Central memory CD4-positive, alpha-beta T cell (primary cell): ENCODE measurements around the gene RAMP3.
"Not testable (repeated sequence)": the region's sequence is repeated elsewhere in the genome, so short reads cannot be mapped to it uniquely, and the experiment has no call there.

Experiments used
- DNase-seq: peaks from one replicate; pipeline ENCODE4 v3.0.0; 2022
- total RNA-seq, 3 experiments: gene quantifications; one replicate each; lab custom pipeline; 2026; lab: John Stamatoyannopoulos, UW

Gene RAMP3
- 0 to 0.22 (median 0.04) reads per million in 3 experiments for total RNA-seq

- DNase-seq = no peak
Measured at GRCh38 chr7:45157653-45158401, at the start of gene RAMP3. Gene RAMP3, plus strand, starts transcription at chr7:45157791. Its CDS starts 38 bp downstream, at chr7:45157829.

GRCh38 chr7:45108863-45109262 lies 48.7 kb upstream of the RAMP3 start:
- DNase-seq = no peak

- DNase-seq = peak; percentile 93
Measured at GRCh38 chr7:45111298-45112223, 46.0 kb upstream of the RAMP3 start, which contains the start of gene TBRG4. Gene TBRG4, minus strand, starts transcription at chr7:45111697. Its CDS starts 2,460 bp downstream, at chr7:45109237.

DNA sequence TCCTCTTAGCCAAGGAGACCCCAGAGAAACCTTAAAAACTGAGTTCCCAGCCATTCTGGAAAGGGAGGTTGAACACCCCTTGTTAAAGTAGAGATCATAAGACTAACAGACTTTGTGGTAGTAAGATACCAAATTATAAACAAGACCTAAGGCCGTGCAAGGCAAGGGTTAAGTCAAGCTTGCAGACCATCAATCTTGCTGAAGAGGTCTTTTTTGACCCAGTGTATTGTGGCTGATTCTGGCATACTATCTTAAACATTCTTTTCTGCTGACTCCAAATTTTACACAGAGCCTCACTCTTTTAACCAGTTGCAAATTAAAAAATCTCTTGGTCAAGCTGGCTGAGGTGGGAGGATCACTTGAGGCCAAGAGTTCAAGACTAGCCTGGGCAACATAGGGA lies 44.9 kb upstream of the RAMP3 start:
- DNase-seq = no peak

DNA sequence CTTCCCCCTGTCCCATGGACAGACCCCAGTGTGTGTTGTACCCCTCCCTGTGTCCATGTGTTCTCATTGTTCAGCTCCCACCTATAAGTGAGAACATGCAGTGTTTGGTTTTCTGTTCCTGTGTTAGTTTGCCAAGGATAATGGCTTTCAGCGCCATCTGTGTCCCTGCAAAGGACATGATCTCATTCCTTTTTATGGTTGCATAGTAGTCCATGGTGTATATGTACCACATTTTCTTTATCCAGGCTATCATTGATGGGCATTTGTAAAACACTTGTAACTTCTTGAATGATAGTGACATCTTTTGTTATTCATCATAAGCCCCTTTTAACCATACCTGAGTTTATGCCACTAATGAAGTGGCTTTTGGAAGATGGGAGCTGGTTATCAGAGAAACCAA lies 43.3 kb upstream of the RAMP3 start:
- DNase-seq = not testable (repeated sequence)

GRCh38 chr7:45114926-45115325 lies 42.7 kb upstream of the RAMP3 start:
- no peak for DNase-seq

- no peak for DNase-seq
Measured at GRCh38 chr7:45116048-45116447, 41.5 kb upstream of the RAMP3 start.

DNA sequence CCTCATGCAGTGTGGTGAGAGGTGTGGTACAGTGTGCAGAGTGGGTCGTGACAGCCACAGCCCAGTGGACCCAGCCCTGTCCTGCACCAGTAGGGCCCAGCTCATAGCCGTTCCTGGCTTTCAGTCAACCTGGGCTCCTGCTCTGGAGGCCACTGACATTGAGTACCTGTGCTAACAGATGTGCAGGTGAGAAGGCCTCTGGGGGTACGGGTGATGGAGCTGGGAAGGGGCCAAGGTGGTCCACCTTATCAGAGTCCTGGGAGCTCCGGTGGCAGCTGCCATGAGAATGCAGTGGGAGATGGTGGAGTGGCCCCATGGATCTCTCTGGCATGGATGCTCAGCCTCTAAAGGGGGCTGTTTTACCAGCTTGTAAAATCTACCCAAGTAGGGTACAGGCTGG lies 40.0 kb upstream of the RAMP3 start:
- DNase-seq = no peak

GRCh38 chr7:45118292-45118691 lies 39.3 kb upstream of the RAMP3 start:
- DNase-seq = no peak

- DNase-seq = no peak
Measured at GRCh38 chr7:45118889-45119331, 38.7 kb upstream of the RAMP3 start.

DNA sequence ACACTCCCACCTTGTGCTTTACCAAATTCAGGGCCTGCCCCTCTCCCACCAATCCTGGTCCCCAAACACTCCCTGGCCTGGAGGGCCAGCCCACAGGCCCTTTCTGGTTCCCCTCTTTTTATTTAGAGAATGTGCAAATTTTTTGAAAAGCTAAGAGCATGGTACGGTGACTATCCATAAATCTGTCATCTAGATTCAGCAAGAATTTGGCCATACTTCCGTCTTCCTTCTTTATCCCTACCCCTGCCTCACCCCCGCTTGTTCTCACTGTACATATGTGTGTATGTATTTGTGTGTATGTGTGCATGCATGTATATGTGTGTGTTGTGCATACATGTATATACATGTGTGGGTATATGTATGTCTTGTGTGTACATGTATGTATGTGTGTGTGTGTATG lies 38.0 kb upstream of the RAMP3 start:
- no peak for DNase-seq

DNA sequence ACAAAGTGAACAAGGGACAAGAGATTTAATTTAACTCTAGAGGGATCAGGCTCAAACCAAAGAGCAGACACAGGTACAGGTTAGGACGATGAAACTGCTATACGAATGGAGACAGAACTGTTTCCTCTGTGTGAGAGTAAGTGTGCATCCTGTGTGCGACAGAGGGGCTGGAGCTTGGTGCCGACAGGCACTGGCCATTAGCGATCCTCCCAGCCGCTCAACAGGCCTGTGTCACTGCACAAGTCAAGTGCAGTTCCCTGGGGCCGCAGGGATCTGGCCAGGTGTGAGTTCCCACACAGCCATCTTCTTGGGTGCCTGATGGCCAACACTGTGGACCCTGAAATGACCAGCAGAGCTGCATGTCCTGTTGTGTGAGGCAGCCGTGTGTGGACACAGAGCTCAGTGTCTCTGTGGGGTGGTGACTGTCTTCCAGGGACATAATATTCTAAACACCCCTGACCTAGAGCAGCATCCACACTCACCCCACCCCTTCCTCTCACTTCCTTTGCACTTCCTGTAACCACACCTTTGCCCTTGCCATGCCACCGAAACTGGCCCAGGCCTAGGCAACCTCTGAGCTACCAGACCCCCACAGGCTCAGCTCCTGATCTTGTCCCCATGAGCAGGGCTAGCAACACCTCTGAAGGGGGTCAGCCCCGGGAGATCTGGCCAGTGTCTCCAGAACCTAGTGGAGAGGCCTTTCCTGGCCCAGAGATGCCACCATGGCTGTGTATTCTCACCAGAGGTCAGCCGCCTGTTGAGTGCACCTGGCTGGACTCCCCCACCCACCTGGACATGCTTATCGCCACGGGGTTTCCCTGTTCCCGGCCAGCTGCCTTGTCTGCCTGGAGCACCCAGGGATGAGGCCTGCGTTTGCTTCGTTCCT lies 34.4 kb upstream of the RAMP3 start:
- DNase-seq = peak; percentile 19

GRCh38 chr7:45123913-45124710 lies 33.5 kb upstream of the RAMP3 start:
- DNase-seq = no peak

- no peak for DNase-seq
Measured at GRCh38 chr7:45125193-45125904, 32.2 kb upstream of the RAMP3 start.

GRCh38 chr7:45126201-45126600 lies 31.4 kb upstream of the RAMP3 start:
- no peak for DNase-seq

DNA sequence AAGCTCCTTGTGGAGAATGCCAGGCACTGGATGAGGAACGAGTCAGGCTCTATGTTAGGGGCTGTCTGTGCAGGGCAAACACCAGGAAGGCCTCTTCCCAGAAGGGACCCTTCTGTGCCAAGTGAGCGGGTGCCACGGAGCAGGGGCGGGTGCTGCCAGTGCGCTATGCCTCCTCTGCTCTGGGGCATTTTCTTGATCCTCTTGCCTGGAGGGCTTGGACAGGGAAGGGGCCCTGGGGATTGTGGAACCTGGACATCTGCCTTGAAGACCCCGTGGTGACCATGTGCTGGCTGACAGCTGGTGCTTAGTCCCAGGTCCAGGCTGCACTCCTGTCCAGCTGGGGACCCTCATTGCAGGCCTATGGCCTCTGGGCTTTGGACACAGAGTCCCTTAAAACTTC lies 30.7 kb upstream of the RAMP3 start:
- no peak for DNase-seq

- no peak for DNase-seq
Measured at GRCh38 chr7:45129181-45129800, 28.3 kb upstream of the RAMP3 start.

- no peak for DNase-seq
Measured at GRCh38 chr7:45129906-45130305, 27.7 kb upstream of the RAMP3 start.

DNA sequence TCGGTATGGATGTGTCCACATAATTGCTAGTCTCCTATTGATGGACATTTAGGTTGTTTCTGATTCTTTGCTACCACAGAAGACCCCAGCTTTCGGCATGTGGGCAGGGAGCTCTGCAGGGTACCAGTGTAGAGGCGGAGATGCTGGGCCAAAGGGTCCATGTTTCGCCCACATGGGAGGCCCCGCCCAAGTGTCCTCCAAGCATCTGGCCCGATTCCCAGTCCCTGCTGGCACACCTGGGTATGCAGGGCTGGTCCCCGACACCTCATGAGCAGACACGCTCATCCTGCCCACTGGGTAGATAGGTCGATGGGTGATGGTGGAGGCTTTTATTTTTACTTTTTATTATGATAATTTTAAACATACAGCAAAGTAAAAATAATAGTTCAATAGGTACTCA lies 26.7 kb upstream of the RAMP3 start:
- DNase-seq = no peak

GRCh38 chr7:45131891-45132290 lies 25.7 kb upstream of the RAMP3 start:
- DNase-seq = no peak
